AG20443 (cell line): ENCODE data around the gene KPNB1.

Experiments used
- DNase-seq: peaks from one replicate; pipeline ENCODE4 v3.0.0; 2012; ENCODE audit warnings: low spot score, mixed read lengths

The KPNB1 gene

DNA sequence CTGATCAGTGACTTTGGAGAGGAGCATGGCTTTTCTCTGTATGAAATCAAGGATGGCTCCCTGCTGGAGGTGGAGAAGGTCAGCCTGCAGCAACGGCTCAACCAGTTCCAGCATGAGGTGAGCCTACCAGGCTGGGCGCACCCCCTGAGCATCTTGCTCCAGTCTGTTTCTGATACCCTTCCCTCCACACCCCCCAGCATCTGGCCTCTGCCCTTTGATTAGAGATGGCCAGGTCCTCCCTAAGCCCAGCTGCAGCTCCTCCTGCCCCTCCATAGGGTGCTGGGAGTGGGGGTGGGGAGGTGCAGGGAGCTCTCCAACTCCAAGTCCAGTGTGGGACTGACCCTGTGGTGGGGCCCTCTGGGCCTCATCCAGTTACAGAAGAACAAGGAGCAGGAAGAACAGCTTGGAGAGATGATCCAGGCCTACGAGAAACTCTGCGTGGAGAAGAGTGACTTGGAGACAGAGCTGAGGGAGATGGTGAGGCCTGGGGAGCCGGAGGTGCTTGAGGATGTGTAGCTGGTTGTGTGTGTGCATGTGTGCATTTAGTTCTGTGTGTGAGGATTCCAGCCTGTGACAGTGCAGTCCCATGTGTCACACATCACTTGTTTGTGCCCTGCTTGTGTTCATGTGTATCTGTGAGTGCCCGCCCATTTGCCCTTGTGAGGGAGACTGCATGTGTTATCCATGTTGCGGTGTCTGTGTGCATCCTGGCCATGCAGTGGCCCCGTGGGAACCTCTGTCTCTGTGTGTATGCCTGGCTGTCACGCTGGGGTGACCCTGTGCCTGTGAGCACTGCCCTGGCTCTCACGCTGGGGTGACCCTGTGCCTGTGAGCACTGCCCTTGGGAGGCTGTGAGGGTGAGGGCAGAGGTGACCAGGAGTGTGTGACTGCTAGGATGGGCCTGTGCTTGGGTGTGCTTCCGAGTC is 47.3 kb downstream of the KPNB1 start:
- DNase-seq: no peak

DNA sequence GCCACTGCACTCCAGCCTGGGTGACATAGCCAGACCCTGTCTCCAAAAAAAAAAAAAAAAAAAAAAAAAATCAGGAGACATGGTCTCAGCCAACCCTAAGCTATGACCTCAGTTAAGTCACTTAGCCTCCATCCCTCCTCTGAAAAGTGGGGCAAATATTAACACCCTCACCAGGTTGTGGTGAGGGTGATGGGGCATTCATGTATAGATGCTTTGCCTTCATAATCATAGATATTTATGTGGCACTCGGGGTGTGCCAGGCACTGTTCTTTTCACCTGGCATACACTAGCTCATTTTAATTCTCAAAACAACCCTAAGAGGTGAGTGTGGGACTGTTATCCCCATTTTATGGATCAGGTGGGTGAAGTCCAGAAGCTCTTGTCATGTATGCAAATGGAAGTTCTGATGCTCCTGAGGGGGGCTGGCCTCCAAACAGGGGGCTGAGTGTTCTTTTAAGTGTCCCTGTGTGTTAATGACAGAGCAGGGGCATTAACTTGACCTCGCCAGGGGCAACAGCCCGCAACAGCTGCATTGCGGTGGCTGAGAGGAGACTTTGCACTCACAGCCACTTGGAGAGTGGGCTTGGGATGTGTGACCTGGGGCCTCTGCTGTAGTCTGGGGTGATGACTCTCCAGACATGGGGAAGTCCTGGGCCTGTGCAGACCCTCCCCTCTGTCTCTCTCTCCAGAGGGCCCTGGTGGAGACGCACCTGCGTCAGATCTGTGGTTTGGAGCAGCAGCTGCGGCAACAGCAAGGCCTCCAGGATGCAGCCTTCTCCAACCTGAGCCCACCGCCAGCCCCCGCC is 48.4 kb downstream of the KPNB1 start:
- no peak for DNase-seq

DNA sequence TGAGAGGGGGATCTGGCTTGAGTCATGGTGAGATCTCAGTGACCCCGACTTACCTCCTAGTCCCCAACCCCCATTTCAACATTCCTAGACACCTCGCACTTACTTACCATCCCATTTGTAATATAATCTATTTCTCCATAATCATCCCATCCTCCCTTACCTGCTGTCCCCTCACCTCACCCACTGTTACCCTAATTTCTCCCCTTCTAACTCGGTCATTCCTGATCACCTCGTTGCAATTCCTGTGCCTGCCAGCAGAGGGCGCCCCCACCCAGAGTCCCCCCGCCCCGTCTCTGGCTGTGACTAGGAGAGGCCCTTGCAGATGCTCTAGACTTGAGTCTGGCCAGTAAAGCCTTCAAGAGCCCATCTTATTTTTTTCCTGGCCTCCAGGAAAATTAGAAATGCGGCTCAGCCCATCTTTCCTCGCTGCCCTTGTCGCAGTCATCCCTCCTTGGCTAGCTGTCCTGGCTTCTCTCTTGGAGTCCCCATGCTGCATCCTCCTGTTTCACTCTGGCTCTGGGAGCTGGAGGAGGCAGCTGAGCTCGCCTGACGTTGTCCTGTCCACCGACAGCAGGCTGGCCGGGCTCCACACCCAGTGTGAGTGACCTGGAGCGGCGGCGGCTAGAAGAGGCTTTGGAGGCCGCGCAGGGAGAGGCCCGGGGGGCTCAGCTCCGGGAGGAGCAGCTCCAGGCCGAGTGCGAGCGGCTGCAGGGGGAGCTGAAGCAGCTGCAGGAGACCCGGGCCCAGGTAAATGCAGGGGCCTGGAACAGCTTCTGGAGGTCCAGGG is 49.2 kb downstream of the KPNB1 start:
- DNase-seq: peak; percentile 94

DNA sequence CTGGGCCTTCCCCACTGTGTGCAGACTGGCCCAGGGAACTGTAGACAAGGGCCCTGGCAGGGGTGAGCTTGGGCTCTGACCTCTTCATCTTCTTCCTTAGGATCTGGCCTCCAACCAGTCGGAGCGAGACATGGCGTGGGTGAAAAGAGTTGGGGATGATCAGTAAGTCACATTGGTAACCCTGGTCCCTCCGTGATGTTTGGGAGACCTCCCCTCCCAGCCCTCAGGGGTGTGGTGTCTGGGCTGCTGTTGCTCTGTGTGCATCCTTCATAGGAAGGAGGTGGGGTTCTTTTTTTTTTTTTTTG is 49.8 kb downstream of the KPNB1 start:
- no peak for DNase-seq

DNA sequence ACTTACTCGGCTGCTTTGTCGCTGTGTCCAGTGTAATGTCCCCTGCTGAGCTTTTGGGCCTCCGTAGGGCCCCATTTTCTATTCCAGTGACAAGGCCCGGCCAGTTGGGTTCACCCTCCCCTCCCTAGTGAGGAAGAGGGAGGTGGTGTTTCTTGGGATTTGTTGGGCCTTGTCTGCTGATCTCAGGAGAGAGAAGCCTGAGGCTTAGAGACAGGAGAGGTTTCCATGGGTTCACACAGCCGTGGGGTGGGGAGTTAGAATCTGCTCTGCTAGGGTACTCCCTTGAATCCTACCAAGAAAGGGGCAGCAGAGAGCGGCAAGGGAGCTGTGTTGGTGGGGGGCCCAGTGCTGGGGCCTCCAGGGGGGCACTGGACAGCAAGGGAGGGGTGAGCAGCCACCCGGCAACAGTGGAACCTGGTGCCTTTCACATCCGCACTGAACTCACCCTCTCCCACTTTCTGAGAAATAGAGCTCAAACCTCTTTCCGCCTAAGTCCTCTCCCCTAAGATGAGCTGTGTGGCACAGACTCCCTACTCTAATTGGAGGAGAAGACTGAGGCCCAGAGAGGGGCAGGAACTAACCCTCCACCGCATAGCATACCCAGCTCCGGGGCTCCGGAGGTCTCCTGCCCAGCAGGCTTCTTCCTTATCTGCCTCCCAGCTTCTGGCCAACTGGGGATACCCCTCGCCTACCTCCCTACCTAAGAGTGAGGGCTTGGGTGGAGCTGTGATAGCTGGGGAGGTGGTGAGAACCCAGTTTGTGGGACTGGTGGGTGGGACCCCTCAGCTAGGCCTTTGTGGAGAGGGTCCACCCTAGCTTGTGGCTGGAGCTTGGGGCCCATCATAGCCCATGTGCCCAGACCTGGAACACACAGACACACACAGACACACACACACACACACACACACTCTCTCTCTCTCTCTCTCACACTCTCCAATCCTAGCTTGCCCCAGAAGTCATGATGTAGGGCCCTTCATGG is 51.0 kb downstream of the KPNB1 start:
- no peak for DNase-seq

DNA sequence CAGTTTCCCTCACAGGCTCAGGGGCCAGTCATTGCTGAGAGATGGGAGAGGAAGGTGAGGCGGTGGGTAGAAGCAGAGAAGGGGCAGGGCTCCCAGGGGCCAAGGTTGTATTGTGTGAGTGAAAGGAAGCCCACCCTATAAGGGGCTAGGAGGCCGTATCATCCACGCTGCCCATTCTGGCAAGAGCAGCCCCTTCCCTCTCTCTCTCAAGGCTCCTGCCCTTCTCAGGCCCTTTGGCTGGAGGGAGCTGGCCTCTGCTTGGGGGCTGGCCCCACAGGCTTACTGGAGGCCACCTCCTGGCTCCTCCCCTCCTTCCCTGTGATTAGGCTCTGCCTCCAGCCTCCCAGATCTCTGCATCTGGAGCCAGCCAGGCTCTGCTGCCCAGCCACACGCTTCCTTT is 51.9 kb downstream of the KPNB1 start:
- no peak for DNase-seq

DNA sequence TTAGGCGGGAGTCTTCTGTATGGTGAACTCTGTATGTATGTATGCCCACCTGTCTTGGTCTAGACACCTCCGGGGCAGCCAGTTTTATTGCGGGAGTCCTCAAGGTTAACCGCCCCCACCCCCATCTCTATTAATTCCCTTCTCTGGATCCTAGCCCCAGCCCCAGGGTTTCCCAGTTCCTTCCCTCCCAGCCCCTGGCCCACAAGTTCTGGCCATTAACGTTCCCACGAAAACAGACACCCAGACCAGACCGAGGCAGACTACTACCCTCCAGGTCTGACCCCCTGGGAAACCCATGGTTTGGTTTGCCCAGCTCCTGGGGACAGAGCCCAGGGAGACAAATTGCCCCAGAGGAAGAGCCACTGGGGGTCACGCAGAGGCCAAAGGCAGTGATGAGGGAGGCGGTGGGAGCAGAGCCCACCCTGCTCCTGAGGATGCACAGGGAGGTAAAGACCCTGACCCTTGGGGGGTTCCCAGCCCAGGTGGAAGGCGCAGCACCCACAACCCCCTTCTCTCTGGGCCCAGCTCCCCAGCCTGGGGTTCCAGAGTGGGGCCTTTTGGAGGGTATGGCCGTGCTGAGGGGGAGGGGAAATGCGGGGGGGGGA is 52.8 kb downstream of the KPNB1 start:
- DNase-seq: no peak

DNA sequence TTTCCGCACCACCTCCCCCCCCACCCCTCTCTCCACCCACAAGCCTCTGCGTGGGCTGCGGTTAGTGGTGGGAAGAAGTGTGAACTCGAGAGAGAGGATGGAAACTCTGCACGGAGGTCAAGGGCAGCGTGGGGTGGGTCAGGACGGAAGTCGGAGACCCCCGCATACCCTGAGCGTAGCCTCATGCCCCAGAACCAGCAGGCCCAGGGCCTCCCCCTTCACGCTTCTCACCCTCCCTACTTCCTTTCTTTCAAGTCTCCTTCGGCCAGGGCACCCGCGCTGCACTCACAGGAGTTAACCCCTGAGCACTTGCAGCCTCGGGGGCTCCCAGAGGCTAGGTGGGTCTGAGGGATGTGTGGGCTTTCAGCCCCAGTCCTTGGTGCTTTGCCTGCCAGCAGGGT is 53.5 kb downstream of the KPNB1 start:
- no peak for DNase-seq

DNA sequence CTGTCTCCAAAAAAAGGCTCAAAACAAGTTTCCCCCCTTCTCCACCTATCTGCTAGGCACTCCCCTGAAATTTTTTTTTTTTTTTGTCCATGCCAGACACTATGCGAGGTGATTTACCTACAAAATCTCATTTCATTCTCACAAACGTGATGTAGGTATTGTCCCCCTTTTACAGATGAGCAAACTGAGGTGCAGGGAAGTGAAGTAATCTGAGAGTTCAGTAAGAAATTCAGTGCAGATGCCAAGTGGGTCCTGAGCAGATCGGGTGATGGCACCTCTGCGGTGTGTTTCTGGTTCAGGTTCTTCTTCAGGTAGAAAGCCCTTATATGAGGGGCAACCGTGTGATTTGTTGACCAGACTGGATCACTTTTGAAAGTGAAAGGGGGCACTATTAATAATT is 54.0 kb downstream of the KPNB1 start:
- no peak for DNase-seq

DNA sequence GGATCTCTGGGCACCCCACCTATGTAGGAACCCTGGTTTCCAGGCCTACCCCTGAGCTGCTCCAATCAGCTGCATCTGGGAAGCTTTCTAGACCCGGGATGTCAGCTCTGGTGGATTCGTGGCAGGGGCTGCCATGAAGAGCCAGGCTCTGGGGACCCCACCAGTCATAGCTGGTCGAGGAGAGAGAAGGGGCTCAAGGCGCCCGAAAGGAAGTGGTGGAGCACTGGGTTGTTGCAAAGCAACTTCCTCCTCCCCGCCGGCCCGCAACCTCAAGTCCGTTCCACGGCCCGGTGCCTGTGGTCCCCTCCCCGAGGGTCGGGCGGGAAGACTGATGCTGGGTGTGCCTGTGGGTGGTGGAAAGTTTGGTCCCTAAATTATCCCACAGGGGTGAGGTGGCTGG is 54.4 kb downstream of the KPNB1 start:
- no peak for DNase-seq

DNA sequence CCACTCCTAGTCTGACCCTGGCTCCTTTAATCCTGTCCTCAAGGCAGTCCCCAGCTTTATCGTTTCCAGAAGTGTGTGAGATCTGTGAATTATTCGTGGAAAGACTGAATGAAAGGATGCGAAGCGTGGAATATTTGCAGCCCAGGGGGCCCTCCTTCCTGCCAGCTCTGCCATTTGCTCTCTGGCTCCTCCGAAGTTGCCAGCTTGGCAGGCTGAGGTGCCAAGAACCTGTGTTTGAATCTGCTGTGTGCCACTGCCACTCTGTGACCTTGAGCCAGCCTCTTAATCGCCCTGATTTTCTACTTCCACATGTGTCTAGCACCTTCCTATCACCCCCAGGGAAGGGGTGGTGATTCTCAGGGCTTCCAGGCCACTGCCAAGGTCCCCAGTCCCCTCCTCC is 55.0 kb downstream of the KPNB1 start:
- DNase-seq: no peak

DNA sequence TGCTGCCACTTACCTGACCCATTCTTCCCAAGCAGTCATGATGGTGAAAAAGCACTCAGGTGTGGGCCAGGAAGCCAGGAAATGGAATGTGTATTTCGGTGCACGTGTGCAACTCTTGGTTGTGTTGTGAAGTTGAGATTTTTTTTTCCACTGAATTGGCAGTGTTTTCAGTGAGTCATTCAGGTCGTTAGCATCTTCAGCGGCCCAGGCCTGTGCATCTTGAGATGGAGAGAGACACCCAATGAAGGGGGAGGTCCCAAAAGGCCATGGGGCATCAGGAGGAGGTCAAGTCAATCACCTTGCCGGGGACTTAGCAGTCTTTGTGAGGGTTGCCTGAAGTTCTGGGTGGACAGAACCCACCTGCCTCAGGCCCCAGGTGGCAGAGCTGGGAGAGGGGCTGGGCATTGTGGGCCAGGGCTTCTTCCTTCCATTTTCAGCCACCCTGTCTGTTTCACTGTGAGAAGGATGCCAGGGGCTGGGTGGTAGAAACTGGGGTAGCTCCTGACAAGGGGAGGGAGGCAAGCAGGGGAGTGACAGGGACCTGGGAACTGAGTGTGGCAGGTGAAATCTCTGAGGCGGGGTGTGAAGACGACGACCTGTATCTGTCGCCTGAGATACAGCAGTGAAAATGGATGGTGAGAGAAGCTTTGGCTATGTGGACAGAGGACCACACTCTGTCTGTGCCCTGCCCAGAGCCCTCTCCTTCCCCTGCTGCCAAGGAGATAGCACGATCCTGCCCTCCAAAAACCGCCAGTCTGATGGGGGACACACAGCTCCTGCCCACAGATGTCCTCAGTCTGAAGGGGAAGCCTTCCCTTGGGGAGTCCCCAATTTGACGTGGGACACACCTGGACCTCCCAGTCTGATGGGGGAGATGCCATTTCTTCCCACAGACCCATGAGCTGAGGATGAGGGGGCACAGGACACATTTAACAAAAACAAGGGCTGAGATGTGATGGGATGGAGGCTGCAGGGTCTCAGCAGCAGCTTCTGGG is 56.1 kb downstream of the KPNB1 start:
- no peak for DNase-seq

DNA sequence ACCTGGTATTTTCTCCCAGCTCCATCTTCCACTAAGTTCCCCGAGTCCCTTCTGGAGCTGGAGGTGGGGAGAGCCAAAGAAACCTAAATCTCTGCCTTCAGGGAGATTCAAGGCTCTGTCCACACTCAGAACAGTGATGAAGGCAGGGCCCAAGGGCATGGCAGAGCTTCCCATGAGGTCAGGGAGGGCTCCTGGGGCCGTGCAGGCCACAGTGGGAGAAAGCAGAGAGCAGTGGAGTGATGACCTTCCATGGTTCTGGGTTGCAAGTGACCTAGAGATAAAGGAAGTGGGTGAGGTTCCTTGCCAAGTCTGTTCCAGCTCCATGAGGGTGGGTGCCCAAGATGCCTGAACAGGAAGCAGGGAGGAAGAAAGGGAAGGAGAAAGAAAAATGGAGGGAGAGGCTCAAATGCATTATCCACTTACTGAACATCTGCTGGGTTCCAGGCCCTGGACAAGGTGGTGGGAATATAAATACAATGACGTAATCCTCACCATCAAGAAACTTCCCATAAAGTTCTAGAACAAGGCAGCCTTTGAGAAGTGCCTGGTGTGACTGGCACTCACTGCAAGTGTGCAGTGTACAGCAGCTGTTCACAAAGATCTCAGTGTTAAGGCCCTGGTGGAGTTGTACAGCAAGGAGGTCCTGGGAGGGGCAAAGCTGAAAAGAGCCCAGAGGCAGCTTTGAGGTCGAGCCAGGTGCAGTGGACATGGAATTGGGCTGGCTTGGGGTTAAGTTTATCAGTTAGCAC is 57.5 kb downstream of the KPNB1 start:
- no peak for DNase-seq

DNA sequence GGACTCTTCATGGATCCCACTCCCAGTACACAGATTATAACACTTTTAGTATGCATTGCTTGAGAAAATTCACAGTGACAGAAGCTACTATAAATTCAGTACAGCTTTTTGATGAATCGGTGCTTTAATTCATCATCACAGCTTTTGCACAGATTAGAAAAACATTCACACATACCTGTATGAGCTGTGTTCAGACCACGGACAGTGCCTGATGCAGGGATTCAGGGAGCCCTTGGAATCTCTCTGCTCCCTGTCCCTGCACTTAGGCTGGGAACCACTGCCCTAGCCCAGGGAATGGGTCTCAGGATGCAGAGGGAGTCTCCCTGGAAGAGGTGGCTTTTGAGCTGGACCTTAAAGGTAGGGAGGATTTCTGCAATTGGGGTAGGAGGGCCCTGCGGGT is 58.2 kb downstream of the KPNB1 start:
- no peak for DNase-seq

DNA sequence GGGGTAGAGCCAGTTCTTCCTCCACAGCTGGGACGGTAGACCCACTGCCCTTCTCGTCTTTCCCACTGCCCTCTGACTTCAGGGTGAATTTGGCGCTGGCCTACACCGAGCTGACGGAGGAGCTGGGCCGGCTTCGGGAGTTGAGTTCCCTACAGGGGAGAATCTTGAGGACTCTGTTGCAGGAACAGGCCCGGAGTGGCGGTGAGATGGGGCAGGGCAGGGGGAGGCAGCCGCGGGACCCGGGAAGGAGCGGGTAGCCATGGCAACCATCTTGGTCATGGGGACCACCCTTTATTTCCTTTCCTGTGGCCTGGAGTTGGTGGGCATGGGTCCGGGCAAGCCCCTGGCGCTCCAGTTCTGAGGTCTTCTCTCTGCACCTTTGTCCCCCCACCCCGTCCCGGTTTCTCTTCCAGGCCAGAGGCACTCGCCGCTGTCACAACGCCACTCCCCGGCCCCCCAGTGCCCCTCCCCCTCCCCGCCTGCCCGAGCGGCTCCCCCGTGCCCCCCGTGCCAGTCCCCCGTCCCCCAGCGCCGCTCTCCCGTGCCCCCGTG is 58.7 kb downstream of the KPNB1 start:
- no peak for DNase-seq

DNA sequence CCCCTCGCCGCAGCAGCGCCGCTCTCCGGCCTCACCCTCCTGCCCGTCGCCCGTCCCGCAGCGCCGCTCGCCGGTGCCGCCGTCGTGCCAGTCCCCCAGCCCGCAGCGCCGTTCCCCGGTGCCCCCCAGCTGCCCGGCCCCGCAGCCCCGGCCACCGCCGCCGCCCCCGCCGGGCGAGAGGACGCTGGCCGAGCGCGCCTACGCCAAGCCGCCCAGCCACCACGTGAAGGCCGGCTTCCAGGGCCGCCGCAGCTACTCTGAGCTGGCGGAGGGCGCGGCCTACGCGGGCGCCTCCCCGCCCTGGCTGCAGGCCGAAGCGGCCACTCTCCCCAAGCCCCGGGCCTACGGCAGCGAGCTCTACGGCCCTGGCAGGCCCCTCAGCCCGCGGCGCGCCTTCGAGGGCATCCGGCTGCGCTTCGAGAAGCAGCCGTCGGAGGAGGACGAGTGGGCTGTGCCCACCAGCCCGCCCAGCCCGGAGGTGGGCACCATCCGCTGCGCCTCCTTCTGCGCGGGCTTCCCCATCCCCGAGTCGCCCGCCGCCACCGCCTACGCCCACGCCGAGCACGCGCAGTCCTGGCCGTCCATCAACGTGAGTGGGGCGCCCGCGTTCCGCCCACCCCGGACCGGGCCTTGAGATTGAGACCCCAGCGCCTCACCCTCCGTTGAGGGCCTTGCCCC is 59.3 kb downstream of the KPNB1 start:
- DNase-seq: no peak

DNA sequence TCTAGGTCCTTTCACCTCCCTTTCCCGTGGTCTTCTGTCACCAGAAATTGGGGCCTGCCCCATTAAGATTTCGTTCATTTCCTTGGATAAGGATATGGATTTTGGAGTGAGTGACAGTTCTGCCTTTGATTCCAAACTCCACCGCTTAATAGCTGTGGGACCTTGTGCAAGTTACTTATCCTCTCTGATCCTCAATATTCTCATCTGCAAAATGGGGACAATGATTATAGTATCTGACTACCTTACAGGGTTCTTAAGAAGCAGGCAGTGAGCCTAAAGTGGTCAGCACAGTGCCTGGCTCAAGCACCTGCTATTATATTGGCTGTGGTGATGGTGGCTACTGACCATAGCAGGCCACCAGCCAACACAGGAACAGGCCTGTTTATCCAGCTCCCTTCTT is 59.9 kb downstream of the KPNB1 start:
- no peak for DNase-seq
